ENCODE data around the gene PNLIPRP2.

- TF ChIP-seq POLR2A (IDR thresholded peaks at IDR 0.05), result no peak
- TF ChIP-seq CTCF (IDR thresholded peaks at IDR 0.05), result peak in 1 of 5 experiments; percentile 14
These were observed 34.1 kb downstream of the PNLIPRP2 start for GRCh38 chr10:116654816-116655215.

All from tibial nerve (tissue), 3 donors.